GM13976 (cell line): ENCODE measurements around the gene NTM.

Source experiments
- DNase-seq: peaks from one replicate; pipeline ENCODE4 v3.0.0; 2012; ENCODE audit warnings: low spot score
- in situ Hi-C: fragments of 300-500 bp; cut with MboI; formaldehyde crosslinking; loops from one replicate; pipeline ENCODE4 v1.12.0; 2022; ENCODE audit warnings: low sequenced_read_pairs, mixed read lengths, inconsistent platforms; ENCODE audit not compliant: unreplicated experiment
- TF ChIP-seq, protein P1 (sequence below): IDR thresholded peaks from 2 replicates; pipeline ENCODE4 v1.5.1; 2012; ENCODE audit warnings: borderline replicate concordance, mild to moderate bottlenecking; ENCODE audit not compliant: insufficient read depth; ENCODE audit errors: extremely low read depth, missing control alignments, control extremely low read depth

The NTM gene

DNA sequence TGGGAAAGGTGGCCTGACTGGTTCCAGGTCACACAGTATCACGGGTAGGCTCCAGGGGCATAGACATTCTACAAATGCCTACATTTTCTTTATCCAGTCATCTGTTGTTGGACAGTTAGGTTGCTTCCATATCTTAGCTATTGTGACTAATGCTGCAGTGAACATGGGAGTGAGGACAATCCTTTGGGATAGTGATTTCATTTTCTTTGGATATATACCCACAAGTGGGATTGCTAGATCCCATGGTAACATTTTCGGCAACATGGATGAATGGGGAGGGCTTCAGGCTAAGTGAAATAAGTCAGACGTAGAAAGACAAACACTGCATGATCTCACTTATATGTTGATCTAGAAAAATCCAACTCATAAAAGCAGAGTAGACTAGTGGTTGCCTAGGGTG, 744.3 kb downstream of the NTM start:
- in situ Hi-C loops: no loop called here
- TF ChIP-seq, protein P1, sequence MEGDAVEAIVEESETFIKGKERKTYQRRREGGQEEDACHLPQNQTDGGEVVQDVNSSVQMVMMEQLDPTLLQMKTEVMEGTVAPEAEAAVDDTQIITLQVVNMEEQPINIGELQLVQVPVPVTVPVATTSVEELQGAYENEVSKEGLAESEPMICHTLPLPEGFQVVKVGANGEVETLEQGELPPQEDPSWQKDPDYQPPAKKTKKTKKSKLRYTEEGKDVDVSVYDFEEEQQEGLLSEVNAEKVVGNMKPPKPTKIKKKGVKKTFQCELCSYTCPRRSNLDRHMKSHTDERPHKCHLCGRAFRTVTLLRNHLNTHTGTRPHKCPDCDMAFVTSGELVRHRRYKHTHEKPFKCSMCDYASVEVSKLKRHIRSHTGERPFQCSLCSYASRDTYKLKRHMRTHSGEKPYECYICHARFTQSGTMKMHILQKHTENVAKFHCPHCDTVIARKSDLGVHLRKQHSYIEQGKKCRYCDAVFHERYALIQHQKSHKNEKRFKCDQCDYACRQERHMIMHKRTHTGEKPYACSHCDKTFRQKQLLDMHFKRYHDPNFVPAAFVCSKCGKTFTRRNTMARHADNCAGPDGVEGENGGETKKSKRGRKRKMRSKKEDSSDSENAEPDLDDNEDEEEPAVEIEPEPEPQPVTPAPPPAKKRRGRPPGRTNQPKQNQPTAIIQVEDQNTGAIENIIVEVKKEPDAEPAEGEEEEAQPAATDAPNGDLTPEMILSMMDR: no peak
- no peak for DNase-seq

DNA sequence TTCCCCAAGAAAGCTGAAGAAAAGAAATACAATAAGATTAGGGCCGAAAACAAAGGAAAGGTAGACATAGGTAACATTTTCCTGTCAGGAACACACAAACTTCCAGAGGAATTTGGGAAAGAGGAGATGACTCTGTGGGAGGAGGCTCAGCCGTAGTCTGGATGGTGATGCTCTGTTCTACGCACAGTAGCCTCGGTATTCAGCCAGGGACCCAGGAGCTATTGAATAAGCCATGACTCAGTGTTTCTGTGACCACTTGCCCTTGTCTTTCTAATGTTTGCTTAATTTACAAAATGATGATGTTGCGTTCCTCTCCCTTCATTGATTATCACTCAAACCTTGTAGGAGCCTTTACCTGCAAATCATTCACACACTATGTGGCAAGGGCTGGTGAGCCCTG, 745.0 kb downstream of the NTM start:
- in situ Hi-C loops: no loop called here

DNA sequence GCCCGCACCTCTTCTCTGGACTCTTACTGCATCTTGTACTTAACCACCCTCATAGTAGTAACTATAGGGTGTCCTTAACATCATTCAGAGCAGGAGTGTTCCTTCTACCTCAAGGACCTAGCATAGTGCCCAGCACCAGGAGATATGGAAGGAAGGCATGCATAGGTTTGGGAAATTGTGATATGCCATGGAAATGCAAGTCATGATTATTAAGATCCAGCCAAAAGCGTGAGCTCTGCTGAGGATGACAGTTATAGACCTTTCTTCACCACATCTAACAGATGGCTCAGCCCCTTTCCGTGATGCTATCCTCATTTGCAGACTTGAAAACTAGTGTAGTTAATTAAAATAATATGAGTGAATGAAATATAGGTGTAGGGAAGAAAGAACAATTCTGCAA, 746.1 kb downstream of the NTM start:
- in situ Hi-C loops: no loop called here
- TF ChIP-seq, protein P1: no peak
- no peak for DNase-seq

More for the DNA sequence above, 745.0 kb downstream of the NTM start:
- TF ChIP-seq, protein P1: no peak
- DNase-seq: no peak

DNA sequence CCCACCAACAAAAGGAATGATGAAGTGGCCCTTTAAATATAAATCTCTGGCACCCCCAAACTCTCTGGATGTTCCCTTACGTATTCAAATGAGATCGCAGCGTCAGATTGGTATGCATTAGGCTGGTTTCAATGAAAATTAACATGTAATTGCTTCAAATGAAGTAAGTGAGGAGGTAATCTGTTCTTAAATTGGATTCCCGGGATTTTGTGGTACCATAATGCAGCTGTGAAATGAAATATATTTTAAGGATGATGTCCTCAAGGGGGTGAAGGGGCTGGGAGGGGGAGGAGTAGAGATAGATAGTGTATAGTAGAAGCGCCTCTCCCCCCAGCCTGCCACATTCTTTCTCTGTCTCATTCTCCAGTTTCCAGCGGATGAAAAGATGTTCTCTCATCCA, 748.2 kb downstream of the NTM start:
- TF ChIP-seq, protein P1: no peak
- DNase-seq: no peak
- in situ Hi-C loops: no loop called here

DNA sequence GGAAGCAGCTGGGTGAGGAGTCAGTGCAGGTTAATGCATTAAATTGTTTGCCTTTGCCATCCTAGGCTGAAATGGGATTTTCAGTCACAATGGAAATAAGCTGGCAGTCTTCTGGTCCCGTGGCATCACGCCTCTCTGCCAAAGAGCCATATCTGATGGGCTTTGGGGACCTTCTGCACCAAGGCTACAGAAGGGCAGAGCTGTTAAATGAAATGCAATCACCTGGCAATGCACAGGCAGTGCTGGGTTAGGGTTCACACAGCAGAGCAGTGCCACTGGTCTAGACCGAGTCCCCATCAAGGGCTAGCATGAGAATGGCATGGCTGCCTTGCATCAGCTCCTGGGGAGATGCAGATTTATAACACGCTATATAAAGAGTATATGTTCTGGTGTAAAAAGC, 749.2 kb downstream of the NTM start:
- TF ChIP-seq, protein P1: no peak
- in situ Hi-C loops: no loop called here
- no peak for DNase-seq

DNA sequence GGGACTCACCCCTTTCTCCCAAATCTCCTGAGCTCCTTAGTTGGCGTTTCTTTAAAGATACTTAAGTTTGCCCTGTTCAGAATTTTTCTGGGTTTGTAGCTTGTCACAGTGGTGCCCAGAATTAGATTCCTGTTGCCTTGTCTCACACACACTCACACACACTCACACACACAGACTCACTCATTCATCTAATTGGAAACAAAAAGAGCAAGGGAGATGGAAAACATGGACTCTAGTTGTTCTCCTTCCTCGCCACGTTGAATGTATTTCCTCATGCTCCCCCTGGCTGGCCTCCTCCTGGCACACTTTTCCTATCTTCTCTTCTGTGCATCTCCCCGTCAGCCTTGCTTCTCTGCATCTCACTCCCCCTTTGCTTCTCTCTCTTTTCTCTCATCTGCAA, 752.3 kb downstream of the NTM start:
- in situ Hi-C loops: no loop called here
- TF ChIP-seq, protein P1: no peak
- DNase-seq: no peak

DNA sequence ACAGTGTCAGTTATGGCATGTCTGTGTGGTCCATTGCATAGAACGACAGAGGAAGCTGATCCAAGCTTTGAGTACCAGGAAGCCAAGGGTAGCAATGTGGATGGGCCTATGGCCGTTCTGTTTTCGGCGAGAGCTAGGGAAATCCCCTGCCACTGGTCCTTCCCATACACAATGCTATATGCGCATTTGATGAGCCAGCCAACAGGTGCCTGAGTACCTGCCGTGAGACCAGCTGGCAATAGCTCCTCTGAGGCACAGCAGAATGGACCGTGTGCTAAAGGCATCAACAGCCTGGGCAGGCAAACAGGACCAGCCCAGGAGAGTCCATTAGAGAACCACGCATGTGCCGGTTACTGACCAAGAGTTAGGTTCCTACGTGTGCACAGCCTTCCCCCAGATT, 753.0 kb downstream of the NTM start:
- no peak for DNase-seq
- TF ChIP-seq, protein P1: no peak
- in situ Hi-C loops: no loop called here
